A549 (cell line): ENCODE measurements around the gene ARHGAP4. TPM values are rescaled to one million over a fixed set of nuclear protein-coding genes. Genes with fewer than 3 reads are reported as not detected.

Experiments used
- ATAC-seq, 2 experiments: fragments of 200-7000 bp in 1 of 2; fragments of >200 bp in 1 of 2; cut with Nextera tagmentation in 1 of 2; cut with Tn5 transposase in 1 of 2; 3 replicates each; pipeline versions ENCODE4 v1.8.0 to v1.9.1; 2018 to 2020; ENCODE audit warnings: mild to moderate bottlenecking in 1 of 2, moderate library complexity in 1 of 2
- CTCF ChIA-PET: fragments of 300-600 bp; sonication (Branson Sonifier 250); formaldehyde crosslinking; extraction: SDS; loops from one replicate; lab custom pipeline; 2021; ENCODE audit warnings: antibody characterized with exemption, inconsistent platforms; lab: Yijun Ruan, JAX
- POLR2A ChIA-PET: fragments of 350-600 bp; formaldehyde crosslinking; extraction: SDS; loops from one replicate; lab custom pipeline; 2021; ENCODE audit warnings: antibody characterized with exemption, inconsistent platforms; lab: Yijun Ruan, JAX
- DNase-seq, 2 experiments: peaks; one replicate each; pipeline versions ENCODE4 v3.0.0 to v3.0.0-alpha.2; 2011 to 2016; ENCODE audit warnings: low read depth in 1 of 2, low spot score in 1 of 2
- FAIRE-seq: peaks from 2 replicates; lab custom pipeline; 2011; peaks lifted over from hg19 to GRCh38; lab: Jason Lieb, UNC
- H3K27ac ChIP-seq, 2 experiments: fragments of >200 bp; sonication (Bioruptor Twin); formaldehyde crosslinking; 3 replicates each; pipeline ENCODE4 v1.5.1; 2016 to 2017
- H3K4me1 ChIP-seq: fragments of >200 bp; sonication (Bioruptor Twin); formaldehyde crosslinking; 3 replicates; pipeline ENCODE4 v1.6.1; 2016
- H3K4me2 ChIP-seq: fragments of >200 bp; sonication (Bioruptor Twin); formaldehyde crosslinking; 3 replicates; pipeline ENCODE4 v1.6.1; 2016
- H3K4me3 ChIP-seq: fragments of >200 bp; sonication (Bioruptor Twin); formaldehyde crosslinking; 3 replicates; pipeline ENCODE4 v1.5.1; 2016
- H3K9me3 ChIP-seq: fragments of >200 bp; sonication (Bioruptor Twin); formaldehyde crosslinking; 3 replicates; pipeline ENCODE4 v1.6.1; 2016
- BCL3 ChIP-seq: fragments of >200 bp; sonication (Bioruptor Twin); formaldehyde crosslinking; IDR thresholded peaks from 3 replicates; pipeline ENCODE4 v1.6.1; 2016
- CBX2 ChIP-seq: fragments of 200-600 bp; sonication (generic); IDR thresholded peaks from 2 replicates; pipeline ENCODE4 v1.6.1; 2016; ENCODE audit warnings: low read depth, mild to moderate bottlenecking, borderline replicate concordance
- EP300 ChIP-seq, 2 experiments: fragments of >200 bp; sonication (Bioruptor Twin); formaldehyde crosslinking; IDR thresholded peaks; 2 replicates in 1 of 2; 3 replicates in 1 of 2; pipeline ENCODE4 v1.6.1; 2016 to 2017
- ESRRA ChIP-seq: fragments of 150-350 bp; IDR thresholded peaks from 2 replicates; pipeline ENCODE4 v1.6.1; 2014; ENCODE audit warnings: mild to moderate bottlenecking, low read length, borderline replicate concordance
- FOSL2 ChIP-seq, 2 experiments: fragments of 450-650 bp in 1 of 2; fragments of >200 bp in 1 of 2; sonication (Bioruptor Twin) in 1 of 2; formaldehyde crosslinking; IDR thresholded peaks; 2 replicates each; pipeline versions ENCODE4 v1.5.0 to v1.6.1; 2016 to 2020; ENCODE audit warnings: mild to moderate bottlenecking in 1 of 2, moderate library complexity in 1 of 2
- FOXS1 ChIP-seq: fragments of 250-450 bp; sonication (Bioruptor Pico); IDR thresholded peaks from 2 replicates; pipeline ENCODE4 v1.5.0; 2020; ENCODE audit warnings: mild to moderate bottlenecking, moderate library complexity
- HOXA7 ChIP-seq: fragments of 250-450 bp; sonication (Bioruptor Pico); IDR thresholded peaks from 2 replicates; pipeline ENCODE4 v1.5.0; 2020; ENCODE audit warnings: mild to moderate bottlenecking, moderate library complexity
- HOXB13 ChIP-seq: fragments of 250-450 bp; sonication (Bioruptor Pico); IDR thresholded peaks from 2 replicates; pipeline ENCODE4 v1.5.0; 2020; ENCODE audit warnings: low read depth, mild to moderate bottlenecking, moderate library complexity
- JUN ChIP-seq, 2 experiments: fragments of >200 bp; sonication (Bioruptor Twin); formaldehyde crosslinking; IDR thresholded peaks; 2 replicates in 1 of 2; 3 replicates in 1 of 2; pipeline ENCODE4 v1.6.1; 2016 to 2017
- MAFK ChIP-seq: fragments of 450-650 bp; IDR thresholded peaks from 2 replicates; pipeline ENCODE4 v1.6.1; 2014; ENCODE audit not compliant: partially characterized antibody
- NFE2L2 ChIP-seq: fragments of 150-350 bp; conservative IDR thresholded peaks from 2 replicates; pipeline ENCODE4 v1.6.1; 2014; ENCODE audit warnings: low read length
- NPAS2 ChIP-seq: fragments of 250-450 bp; sonication (Bioruptor Pico); IDR thresholded peaks from 2 replicates; pipeline ENCODE4 v1.8.0; 2022; ENCODE audit warnings: mild to moderate bottlenecking, moderate library complexity, borderline replicate concordance
- PHF8 ChIP-seq: fragments of 200-600 bp; sonication (generic); IDR thresholded peaks from 2 replicates; pipeline ENCODE4 v1.6.1; 2016; ENCODE audit warnings: low read depth, mild to moderate bottlenecking, antibody characterized with exemption, moderate library complexity, borderline replicate concordance
- POLR2A ChIP-seq: IDR thresholded peaks from 2 replicates; pipeline ENCODE4 v1.6.1; 2012; ENCODE audit warnings: mild to moderate bottlenecking, low read length
- REST ChIP-seq: fragments of 200-600 bp; sonication (generic); IDR thresholded peaks from 2 replicates; pipeline ENCODE4 v1.6.1; 2016; ENCODE audit warnings: antibody characterized with exemption, mild to moderate bottlenecking, moderate library complexity
- RFX5 ChIP-seq: fragments of 450-650 bp; IDR thresholded peaks from 2 replicates; pipeline ENCODE4 v1.7.1; 2014; ENCODE audit warnings: antibody characterized with exemption, mild to moderate bottlenecking, moderate library complexity
- RNF2 ChIP-seq: fragments of 200-600 bp; sonication (generic); IDR thresholded peaks from 2 replicates; pipeline ENCODE4 v1.6.1; 2016; ENCODE audit warnings: low read depth, mild to moderate bottlenecking, antibody characterized with exemption, moderate library complexity, borderline replicate concordance
- USF2 ChIP-seq: fragments of 450-650 bp; IDR thresholded peaks from 2 replicates; pipeline ENCODE4 v1.6.1; 2014; ENCODE audit warnings: antibody characterized with exemption
- WGBS: methylation state at CpG from one replicate; pipeline ENCODE4 v1.1.6; 2017; ENCODE audit errors: missing lambda C conversion rate; 5-methylcytosine and 5-hydroxymethylcytosine counted together
- polyA plus RNA-seq, 4 experiments: library from polyadenylated mRNA; depleted of rRNA in 3 of 4; stranded (reverse); fragments of >200 nt; fragmentation: RNase III in 1 of 4; extraction: RNeasy Plus Mini Kit Qiagen cat#74134 plus additional on column Dnase treatment in 1 of 4; gene quantifications; 2 replicates in 3 of 4; 3 replicates in 1 of 4; pipeline ENCODE4 v1.2.3, GENCODE V29; 2011 to 2017

Gene ARHGAP4
- polyA plus RNA-seq, 2 of the 4 experiments (the other 2 are of a cell fraction) = 0.78 to 0.98 TPM

GRCh38 chrX:153926858-153927671, 1.0 kb upstream of the ARHGAP4 start:
- ChIA-PET POLR2A (interaction anchor here (1.0 to 1.4 kb wide), 4 partner anchors 20 to 133 kb away, joined by 4 read pairs; partner anchors contain the start of genes IDH3G and SSR4), CTCF (interaction anchor here (0.9 to 25.1 kb wide), 4 partner anchors 18 to 985 kb away, joined by 4 to 363 read pairs (median 5); partner anchors contain the start of gene RENBP)
- TF ChIP-seq POLR2A = peak; percentile 15; the same call in 1 of the 2 replicates
- no peak for TF ChIP-seq RNF2
- FAIRE-seq = no peak
- Histone ChIP-seq H3K4me3 (peak overlapping the region; percentile 84), H3K4me1 (peaks cover 14% of the 10 kb centered on the region), H3K4me2 (peak overlapping the region; percentile 93), H3K27ac (peak overlapping the region; percentile 96 to 99), H3K9me3 (no peaks in the 10 kb centered on the region)
- WGBS = 75% methylated on average over 17 of the region's 31 CpGs
- peak in 1 of 2 experiments; percentile 45 for DNase-seq
- ATAC-seq = no peak

GRCh38 chrX:153926552-153926857, 441 bp upstream of the ARHGAP4 start:
- POLR2A ChIA-PET = interaction anchor here (1.3 to 1.4 kb wide), 2 partner anchors 26 to 132 kb away, joined by 4 read pairs; partner anchors contain the start of genes IDH3G and SSR4
- Histone ChIP-seq H3K4me3 (no peak overlapping the region), H3K4me2 (no peak overlapping the region), H3K27ac (peak overlapping the region in 1 of 2 experiments; percentile 96; a peak in 2 of 6 replicates), H3K9me3 (no peaks in the 10 kb centered on the region), H3K4me1 (peaks cover 14% of the 10 kb centered on the region)
- CTCF ChIA-PET = interaction anchor here (25.1 kb wide), 1 partner anchor 19 kb away, joined by 363 read pairs; the partner anchor contains the start of gene RENBP
- FAIRE-seq = no peak
- no peak for DNase-seq
- WGBS = 80% methylated on average over 1 of the region's 4 CpGs
- no peak for ATAC-seq
- no peak for TF ChIP-seq JUN (IDR thresholded peaks at IDR 0.05)
- no peak for TF ChIP-seq ESRRA
- TF ChIP-seq EP300 (IDR thresholded peaks at IDR 0.05) = no peak
- TF ChIP-seq RFX5 = no peak
- TF ChIP-seq NFE2L2 = no peak
- no peak for TF ChIP-seq FOXS1 (CRISPR knock-in tag)
- TF ChIP-seq MAFK = no peak
- no peak for TF ChIP-seq BCL3
- TF ChIP-seq USF2 = no peak
- TF ChIP-seq HOXA7 = no peak
- no peak for TF ChIP-seq NPAS2 (CRISPR knock-in tag)
- TF ChIP-seq FOSL2 (IDR thresholded peaks at IDR 0.05) = no peak
- TF ChIP-seq FOSL2 (CRISPR knock-in tag; IDR thresholded peaks at IDR 0.05) = no peak
- no peak for TF ChIP-seq CBX2
- TF ChIP-seq HOXB13 (CRISPR knock-in tag) = no peak
- TF ChIP-seq REST = no peak
- no peak for TF ChIP-seq PHF8
